GM21737 (cell line): ENCODE measurements around the gene BEAN1.
A peak's percentile ranks its signal among the peaks of the same experiment; 100 is the strongest.

ENCODE experiments used
- ATAC-seq: cut with Tn5 transposase; IDR thresholded peaks from one replicate; pipeline ENCODE4 v1.9.1; 2021; ENCODE audit warnings: mild to moderate bottlenecking, moderate library complexity; ENCODE audit not compliant: unreplicated experiment

BEAN1 gene

GRCh38 chr16:66517586-66518263 lies 90.6 kb downstream of the BEAN1 start:
- ATAC-seq, result no peak

- ATAC-seq, result no peak
Observed at GRCh38 chr16:66519482-66520373, 92.6 kb downstream of the BEAN1 start.

GRCh38 chr16:66520406-66521170 lies 93.5 kb downstream of the BEAN1 start:
- no peak for ATAC-seq

DNA sequence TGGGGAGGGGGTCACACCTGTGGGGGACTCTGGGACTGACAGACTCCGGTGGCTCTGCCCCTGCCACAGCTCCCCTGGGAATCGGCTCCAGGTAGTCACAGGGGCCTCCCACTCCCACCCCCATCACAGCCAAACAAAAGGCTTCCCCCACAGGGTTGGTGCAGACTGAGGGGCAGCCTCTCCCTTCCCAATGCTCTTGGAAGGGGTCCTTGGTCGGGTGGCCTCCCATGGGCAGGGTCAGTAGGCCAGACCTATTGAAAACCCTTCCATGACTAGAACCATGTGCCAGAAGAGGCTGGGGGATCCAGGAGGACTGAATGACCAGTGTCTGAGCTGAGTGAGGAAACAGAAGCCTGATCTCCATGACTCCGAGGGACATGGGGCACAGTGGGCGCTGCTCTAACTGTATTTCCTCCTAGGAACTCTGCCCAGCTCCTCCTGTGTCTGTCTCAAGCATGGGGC lies 94.2 kb downstream of the BEAN1 start:
- ATAC-seq, result no peak

- ATAC-seq, result peak; percentile 42
Observed at GRCh38 chr16:66521951-66522771, 95.1 kb downstream of the BEAN1 start.

- ATAC-seq, result no peak
Observed at GRCh38 chr16:66522816-66523590, 95.9 kb downstream of the BEAN1 start.

GRCh38 chr16:66523861-66524354 lies 96.8 kb downstream of the BEAN1 start:
- ATAC-seq, result peak; percentile 43

DNA sequence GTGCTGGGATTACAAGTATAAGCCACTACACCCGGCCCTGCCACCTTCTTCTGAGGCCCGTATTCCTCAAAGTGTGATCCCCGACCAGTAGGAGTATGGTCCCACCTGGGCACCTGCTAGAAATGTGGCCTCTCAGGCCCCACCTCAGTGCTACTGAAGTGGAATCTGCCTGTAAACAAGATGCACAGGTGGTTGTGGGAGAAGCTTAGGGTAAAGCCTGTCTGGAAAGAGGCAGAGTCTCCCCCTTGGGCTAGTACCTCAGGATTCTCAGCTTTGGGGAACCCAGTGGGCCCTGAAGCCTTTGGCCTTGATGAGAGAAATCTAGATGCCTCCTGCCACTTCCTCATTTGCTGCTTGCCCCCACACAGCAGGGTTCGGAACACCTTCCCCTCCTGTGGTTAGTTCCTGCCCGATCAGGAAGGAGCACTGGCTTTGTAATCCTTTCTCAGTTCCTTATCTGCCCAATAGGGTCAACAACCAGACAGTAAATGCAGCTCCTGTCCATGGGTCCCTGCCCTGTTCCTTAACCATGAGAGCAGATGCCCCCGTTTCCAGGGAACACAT lies 97.6 kb downstream of the BEAN1 start:
- ATAC-seq, result peak; percentile 61

DNA sequence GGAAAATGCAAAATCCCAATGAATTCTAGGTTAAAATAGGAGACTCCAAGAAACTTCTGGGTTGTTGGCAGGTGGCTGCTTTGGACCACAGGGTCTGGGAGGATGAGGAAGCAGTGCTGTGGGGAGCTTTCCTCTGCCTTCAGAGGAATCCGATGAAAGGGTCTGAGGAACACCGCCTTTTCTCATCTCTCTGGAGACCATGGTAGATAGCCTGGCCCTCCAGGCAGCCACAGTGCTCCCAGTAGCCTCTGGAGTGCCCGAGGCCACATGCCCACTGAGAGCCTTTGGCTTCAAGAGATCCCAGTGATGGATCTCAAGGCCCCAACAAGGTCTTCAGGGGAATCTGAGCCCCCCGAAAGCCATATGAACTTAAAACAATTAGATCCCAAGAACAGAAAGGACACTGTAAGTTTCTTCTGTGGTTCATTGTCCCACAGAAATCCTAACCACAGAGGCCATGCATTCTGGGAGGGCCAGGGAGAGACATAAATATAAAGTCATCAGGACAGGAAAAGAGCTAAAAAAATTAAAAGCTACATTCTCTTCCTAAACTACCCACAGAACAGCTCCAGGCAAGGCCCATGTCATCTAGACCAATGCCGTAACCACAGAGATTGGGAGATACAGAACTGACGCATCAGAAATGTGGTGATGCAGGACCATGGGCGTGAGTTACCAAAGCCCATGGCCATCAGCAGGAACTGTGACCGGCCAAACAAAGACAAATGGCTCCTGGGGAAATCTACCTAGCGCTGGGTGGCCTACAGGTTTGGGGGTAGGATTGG lies 98.5 kb downstream of the BEAN1 start:
- ATAC-seq, result no peak

- ATAC-seq, result no peak
Observed at GRCh38 chr16:66528294-66528693, 101.2 kb downstream of the BEAN1 start.

DNA sequence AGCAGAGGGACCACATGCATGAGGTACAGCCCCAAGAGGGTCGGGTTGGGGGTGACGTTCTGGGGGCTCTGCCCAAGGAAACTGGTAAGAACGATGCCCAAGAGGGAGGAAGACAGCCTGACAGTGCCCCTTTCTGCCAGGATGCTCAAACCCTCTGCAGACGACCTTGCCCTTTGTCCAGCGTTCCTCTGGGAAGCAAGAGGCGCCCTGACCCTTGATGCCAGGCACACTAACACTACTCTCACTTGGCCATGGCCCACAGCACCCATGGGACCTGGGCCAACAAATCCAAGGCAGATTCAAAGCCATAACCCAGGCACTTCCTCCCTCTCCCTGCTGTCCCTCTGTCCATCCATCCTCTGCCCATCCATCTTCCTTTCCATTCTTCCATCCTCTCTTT lies 102.4 kb downstream of the BEAN1 start:
- ATAC-seq, result no peak
